ENCODE measurements around the gene HSDL2.

Gene HSDL2

DNA sequence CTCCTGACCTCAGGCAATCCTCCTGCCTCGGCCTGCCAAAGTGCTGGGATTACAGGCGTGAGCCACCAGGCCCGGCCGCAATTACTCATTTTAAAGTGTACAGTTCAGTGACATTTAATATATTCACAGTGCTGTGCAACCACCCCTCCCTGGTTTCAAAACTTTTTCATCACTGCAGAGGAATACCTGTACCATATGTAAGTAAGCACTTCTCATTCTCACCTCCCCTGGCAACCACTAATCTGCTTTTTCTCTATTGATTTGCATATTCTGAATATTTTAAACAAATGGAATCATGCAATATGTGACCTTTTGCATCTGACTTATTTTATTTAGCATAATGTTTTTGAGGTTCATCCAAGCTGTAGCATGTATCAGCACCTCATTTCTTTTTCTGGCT lies 85.4 kb downstream of the HSDL2 start:
- DNase-seq = no peak

DNA sequence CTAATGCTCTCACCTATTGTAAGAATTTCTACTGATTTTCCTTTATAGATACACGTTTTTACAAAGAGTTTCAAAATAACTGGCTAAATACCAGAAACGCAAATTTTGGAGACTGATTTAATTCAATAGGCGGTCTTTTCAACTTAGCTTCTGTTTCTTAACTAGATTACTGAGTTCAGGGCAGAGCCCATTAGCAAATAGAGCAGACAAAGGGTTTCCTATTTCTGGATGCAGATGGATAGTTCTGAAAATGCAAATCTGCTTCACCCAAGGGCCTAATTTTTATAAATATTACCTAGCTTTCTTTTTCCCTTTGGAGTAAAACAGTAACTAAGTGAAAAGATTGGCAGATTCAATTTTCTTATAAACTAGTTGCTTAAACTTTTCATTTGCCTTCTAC lies 93.1 kb downstream of the HSDL2 start:
- DNase-seq = no peak

DNA sequence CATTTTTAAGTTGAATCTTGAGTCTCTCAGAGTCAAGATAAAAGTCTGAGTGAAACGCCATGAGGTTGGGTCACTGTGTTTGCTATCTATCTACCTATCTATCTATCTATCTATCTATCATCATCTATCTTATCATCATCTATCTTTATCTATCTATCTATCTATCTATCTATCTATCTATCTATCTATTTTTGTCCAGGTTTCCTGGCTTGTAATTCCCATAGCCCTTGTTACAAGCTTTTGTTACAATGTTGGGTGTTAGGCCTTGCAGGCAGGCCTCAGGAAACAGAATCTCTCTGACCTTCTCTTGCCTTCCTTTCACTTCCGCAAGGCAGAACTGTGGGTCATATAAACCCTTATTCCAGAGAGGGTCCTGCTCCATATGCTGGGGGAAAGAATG lies 94.1 kb downstream of the HSDL2 start:
- no peak for DNase-seq

DNA sequence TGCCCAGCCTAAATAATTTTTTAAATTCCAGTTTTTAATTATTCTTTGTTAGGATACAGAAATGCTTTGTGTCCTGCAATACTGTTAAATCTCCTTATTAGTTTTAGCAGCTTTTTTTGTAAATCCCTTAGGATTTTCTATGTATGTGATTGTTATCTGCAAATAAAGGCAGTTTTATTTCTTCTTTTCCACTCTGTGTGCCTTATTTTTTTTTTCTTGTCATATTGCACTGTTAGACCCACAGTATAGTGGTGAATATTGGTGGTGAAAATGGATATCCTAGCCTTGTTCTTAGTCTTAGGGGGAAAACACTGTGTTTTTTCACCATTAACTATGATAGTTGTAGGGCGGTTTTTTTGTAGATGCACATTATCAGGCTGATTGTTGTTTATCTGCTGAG lies 95.4 kb downstream of the HSDL2 start:
- DNase-seq = no peak

DNA sequence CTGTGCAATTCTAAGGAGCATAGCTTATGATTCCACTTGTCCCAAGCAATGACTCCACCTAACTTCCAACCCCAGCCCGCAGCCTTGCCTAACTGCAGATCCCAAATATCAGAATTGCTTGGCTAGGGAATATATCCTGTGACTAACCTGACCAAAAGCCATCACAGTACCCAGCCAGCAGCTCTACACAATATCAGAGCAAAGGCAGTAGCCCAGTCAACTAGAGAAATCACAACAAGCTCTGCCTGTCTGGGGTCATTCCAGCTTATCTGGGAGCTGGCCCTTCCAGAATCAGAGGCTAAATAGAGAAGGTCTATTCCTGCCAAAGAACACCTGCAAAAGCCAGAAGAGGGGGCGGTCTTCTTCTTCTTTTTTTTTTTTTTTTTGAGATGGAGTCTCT lies 97.4 kb downstream of the HSDL2 start:
- no peak for DNase-seq

DNA sequence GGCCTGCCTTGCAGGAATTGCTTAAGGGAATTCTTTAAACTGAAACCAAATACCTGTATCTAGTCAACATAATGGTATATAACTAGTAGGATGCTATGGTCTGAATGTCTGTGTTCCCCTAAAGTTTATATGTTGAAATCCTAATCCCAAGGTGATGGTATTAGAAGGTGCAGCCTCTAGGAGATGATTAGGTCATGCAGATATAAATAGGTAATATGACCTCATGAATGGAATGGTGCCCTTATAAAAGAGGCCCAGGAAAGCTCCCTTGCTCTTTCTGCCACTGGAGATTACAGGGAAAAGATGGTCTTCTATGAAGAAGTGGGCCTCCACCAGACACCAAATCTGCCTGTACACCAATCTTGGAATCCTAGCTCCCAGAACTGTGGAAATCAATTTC lies 99.3 kb downstream of the HSDL2 start:
- no peak for DNase-seq

DNA sequence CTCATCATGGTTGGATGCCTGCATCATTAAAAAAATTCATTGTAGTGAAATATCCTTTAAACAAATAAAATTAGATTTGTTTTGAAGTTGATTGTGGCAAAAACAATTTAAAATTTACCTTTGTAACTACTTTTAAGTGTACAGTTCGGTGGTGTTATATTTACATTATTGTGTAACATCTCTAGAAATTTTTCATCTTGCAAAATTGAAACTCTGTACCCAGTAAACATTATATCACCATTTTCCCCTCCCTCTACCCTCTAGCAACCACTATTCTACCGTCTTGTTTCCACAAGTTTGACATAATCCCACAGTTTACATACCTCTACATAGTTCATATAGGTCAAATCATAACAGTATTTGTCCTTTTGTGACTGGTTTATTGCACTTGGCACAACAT lies 104.7 kb downstream of the HSDL2 start:
- DNase-seq = no peak

DNA sequence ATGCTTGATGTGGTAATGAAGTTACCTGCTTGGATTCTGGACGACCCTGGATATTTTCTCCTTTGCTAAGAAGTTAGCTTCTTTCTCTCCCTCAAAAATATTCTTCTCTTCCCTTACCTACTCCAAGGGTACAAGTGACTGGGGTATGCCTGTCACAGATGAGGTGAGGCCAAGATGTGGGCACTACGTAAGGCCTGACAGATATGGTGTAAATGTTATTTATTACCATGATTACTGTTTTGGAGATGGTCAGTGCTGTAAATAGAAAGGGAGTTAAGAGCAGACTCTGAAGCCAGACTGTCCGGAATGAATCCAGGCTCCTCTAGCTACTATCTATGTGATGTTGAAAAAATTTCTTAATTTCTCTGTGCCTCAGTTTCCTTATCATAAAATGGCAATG lies 105.7 kb downstream of the HSDL2 start:
- no peak for DNase-seq

DNA sequence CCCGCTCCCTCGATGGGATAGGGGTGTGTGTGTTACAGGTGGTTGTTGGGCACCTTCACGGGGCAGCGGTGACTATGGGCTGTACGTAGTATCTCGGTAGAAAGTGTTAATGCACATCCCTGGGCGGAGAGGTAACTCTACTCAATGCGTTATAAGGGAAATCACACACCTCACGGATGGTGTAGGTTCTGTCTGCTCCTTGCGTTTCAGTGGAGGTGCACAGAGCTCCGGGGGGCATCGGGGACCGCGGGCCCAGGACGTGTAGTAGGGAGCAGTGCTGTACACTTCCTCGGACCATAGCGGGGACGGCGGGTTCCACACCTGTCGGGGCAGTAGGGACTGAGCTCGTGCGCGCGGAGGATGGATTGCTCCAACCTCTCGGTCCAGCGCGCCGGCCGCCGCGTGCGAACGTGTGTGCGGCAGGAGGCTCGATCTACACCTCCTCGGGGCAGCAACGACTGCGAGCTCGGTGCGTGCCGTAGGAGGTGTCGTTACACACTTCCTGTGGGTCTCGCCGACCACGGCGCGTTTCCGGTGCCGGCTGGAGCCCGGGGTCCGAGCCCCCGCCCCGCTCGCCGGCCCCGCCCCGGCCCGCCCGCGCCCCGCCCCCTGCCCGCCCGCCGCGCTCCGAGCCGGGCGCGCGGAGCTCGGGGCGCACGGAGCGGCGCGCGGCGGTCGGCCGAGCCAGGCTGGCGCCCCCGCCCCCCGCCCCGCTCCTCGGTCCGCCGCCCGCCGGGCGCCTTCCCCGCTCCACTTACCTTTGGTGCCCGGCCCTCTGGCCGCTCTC lies 106.5 kb downstream of the HSDL2 start, which contains the start of gene KIAA1958:
TSS of gene KIAA1958 (plus strand) at position 607 of the 787 bp plus-strand sequence. CDS start 87,254 bp downstream, outside the sequence.
- DNase-seq = peak; percentile 80

DNA sequence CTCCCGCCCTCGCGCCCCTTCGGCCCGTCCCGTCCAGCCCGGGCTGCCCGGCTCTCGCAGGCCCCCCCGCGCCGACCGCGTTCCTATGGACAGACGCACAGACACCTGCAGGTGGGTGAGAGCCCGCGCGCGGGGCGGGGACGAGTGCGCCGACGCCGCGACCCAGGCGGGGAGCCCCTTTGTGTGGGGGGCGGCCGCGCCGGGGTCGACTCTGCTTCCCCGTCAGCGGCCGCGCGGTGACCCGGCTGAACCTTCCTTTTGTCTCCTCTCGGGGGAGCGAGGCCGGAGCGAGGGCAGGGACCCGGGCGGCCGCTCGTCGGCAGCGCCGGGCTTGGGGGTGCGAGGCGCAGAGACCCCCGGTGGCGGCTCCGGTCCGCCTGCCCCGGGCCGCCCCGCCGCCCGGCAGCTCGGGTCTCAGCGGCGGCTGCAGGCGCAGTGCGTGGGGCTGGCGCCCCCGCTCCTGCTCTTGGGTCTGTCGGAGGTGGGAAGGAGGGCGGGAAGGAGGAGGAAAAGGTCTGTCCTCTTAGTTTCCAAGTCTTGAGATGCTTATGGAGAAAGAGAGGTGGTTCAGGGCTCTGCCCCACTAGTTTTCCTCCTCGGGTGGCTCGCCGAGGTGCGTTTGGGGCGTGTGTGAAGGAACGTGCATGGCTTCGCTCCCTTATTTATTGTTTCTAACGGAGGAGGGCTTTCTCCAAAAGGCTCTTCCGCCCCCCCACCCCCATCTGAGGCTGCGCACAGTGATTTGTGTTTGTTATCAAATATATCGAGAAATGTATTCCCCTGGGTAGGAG lies 107.3 kb downstream of the HSDL2 start:
- peak; percentile 71 for DNase-seq

DNA sequence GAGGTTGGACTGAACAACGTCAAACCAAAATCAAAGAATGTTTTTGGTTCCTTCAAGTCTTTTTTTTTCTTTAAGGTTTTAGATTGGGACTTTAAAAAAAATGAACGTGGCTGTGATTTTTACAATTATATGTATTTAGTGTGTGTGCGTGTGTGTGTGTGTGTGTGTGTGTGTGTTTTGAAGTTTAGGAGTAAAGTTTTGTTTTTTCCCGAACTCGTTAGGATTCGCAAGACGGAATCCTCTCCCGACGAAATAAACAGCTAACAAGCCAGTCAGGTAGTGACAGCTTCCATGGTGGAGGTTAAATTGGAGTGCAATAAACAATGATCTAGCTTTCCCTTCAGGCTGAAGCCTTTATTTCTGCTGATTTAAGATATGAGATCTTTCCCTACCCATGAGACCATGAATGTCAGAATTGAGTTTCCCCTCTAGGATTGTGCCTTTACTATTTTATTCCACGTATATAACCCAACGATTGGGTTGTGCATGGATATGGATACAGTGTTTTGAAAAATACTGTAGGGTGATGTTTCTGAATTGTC lies 108.0 kb downstream of the HSDL2 start:
- no peak for DNase-seq

DNA sequence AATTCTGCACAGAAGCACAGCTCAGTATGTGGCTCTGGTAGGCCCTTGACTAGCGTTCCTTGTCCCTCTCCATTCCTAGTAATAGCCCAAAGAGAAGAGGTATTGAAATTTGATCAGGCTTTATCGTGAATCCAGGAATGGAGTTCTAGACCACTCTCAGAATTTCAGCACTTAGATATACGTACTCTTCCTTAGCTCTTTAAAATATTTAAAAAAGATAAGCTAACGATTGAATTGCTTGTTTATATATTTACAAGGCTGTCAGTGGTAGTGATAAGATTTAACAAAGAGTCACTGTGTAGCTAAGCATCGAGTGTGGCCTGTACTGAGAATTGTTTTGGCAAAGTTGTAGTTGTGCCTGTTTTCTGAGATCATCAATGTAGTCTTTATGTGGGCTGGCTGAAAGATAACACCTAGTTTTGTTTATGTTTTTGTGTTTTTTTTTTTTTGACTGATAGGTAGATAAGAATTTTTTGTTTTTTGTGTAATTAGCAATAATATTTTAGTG lies 109.2 kb downstream of the HSDL2 start:
- DNase-seq = no peak

DNA sequence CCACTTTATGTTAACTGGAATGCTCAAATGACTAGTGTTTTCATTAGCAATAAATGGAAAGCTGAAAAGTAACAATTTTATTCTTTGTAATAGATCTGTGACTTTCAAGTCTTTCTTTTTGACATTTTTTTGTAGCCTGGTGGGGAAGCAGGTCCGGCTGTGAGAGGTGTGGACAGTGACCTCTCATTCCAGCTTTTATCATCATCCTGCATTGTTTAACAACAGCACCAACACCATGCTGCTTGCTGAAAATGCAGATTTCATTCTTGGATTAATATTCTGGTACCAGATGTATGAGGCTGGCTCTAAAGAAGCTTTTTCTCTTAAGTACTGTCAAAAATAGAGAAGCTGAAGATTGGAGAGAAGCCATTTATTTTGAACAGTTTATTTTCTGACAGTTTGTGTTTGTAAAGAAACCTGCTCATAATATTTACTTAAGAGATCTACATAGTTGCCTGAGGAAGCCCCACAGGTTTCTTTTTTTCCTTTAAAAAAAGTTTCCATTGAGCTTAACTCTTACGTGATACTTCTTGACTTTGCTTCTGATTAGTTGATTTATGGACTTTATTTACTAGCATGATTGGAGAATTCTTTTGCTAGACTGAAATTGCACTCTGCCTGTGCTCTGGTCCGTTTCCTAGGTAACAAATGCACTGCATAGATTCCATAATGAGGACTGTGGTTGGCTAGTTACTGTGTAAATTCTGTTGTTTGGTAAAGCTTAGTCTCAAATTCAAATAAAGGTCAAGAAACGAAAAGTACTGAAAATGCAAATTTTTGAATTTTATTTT lies 110.2 kb downstream of the HSDL2 start:
- no peak for DNase-seq

DNA sequence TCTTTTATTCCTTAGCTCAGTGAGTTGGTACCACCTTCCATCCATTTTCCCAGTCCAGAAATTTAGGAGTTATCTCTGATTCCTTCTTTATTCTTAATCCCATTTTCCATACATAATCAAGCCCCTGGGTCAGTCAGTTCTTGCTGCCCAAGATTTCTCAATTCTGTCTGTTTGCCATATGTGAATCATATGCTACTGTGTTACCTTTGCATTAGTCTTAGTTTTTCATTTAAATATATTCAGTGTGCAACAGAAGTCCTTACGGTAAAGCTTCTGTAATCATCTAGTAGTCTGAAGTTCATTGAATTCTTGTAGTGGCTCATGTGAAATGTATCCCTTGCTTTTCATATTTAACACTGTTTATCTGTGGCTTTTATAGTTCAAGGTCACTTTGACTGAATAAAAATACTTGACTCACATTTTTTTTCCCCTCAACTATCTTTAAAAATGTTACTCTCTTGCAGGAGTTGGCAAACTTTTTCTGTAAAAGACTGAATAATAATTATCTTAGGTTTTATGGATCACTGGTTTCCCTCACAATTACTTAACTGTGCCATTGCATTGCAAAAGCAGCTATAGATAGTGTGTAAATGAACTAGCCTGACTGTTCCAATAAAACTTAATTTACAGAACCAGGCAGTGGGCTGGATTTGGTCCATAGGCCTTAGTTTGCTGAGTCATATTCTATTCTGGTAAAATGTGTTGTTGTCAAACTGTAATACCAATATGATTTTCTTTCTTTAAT lies 113.7 kb downstream of the HSDL2 start:
- DNase-seq = no peak

DNA sequence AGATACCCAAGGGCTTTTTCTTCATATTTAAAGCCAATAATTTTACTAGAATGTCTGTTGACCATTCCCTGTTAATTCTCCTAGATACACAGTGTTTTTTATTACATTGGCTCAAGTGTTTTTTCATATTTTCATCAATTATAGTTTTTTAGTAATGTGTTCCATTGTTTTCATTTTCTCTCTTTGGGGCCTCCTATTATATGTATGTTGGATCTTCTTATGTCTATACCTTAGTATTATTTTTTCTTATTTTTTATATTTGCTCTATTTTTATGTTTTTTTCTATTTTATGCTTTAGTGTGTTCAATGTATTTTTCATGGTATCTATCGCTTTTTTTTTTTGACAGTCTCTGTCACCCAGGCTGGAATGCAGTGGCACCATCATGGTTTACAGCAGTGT lies 114.2 kb downstream of the HSDL2 start:
- no peak for DNase-seq

DNA sequence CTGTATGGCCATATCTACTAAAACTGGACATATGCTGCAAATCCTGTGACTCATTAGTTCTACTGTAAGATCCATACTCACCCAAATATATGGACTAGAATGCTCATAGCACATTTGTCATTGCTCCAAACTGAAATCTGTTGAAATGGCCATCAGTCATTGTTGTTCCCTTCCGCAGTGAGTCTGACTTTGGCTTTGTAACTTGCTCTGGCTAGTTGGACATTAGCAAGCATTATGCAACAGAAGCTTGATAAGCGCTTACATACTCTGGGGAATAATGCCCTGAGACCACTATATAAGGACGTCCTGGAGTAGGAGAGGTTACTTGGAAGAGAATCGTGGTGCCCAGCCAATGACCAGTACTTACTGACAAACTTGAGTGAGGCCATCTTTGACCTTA lies 115.7 kb downstream of the HSDL2 start:
- DNase-seq = no peak

DNA sequence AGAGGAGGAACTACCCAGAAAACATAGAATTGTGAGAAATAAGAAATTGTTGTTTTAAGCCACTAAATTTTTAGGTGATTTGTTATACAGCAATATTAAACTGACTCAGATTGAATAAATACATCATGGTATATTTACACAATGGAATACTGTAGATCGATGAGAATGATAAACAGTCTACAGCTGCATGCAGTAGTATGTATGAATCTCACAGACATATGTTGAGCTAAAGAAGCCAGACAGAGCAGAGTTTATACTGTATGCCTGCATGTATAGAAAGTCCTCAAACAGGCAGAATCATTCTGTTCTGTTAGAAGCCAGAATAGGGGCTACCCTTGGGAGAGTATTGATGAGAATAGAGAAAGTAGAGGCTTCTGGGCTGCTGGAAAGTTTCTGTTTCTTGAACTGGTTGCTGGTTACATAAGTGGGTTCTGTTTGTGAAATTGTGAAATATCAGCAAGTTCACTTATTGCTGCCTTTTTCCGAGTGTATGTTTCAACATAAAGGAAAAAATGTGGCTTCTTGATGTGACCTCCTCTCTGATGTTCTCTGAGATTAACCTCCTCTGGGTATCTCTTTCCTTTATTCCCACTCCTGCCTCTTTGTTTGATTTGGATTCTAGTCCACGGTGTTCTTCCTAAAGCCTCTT lies 116.3 kb downstream of the HSDL2 start:
- no peak for DNase-seq

DNA sequence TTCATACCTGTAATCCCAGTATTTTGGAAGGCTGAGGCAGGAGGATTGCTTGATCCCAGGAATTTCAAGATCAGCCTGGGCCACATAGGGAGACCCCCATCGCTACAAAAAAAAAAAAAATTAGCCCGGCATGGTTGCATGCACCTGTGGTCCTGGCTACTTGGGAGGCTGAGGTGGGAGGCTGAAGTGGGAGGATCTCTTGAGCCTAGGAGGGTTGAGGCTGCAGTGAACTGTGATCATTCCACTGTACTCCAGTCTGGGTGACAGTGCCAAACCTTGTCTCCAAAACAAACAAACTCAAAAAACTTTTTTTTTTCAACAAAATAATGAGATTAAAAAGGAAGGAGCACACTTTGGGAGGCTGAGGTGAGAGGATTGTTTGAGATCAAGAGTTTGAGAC lies 120.9 kb downstream of the HSDL2 start:
- no peak for DNase-seq

DNA sequence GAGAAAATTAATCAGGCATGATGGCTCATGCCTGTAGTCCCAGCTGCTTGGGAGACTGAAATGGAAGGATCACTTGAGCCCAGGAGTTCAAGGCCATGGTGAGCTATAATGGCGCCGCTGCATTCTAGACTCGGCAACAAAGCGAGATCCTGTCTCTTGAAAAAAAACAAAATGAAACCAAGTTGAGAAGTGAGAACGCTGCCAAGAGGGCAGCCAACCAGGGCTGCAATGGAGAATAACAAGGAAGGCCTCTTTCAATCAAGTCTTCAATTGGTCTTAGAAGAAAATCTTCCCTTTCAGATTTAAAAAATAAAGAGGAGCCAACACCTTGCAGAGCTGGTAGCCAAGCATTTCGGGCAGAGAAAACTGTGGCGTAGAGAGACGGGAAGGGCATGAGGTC lies 121.4 kb downstream of the HSDL2 start:
- no peak for DNase-seq

DNA sequence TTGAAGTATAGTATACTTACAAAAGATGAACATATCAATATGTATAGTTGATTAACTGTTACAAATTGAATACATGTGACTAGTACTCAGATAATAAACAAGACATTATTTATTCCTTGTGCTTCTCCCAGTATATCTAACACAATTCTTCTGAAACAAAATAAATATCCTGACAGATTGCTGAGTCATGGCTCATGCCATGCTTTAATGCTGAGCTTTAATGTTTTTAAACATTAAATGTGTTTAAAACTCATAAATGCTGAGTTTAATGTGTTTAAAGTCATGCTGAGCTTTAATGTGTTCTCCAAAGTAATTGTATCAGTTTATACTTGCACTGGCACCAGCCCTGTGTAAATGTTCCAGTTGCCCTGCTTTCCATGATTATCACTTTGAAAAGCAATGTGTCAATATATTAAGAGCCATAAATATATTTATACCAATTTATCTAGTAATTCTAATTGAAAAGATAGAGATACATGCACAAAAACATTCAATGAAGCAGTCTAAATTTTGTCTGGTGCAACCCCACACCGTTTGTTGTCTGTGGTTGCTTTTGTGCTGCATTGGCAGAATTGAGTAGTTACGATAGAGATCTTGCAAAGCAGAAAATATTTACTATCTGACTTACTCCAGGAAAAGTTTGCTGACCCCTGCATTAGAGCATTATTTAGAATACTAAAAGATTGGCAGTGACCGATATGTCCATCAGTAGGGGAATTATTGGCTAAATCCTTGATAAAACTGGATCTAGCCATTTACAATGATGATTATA lies 122.5 kb downstream of the HSDL2 start:
- no peak for DNase-seq

DNA sequence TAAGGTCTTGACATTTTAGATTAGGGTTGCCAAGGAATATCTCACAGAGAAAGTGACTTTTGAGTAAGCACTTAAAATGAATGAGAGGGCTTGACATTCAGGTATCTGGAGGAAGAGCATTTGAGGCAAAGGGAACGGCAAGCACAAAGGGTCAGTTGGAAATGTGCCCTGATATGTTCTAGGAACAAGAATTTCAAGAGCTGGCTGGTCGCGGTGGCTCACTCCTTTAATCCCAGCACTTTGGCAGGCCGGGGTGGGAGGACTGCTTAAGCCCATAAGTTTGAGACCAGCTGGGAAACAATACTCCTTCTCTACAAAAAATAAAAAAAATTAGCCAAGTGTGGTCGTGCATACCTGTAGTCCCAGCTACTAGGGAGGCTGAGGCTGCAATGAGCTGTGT lies 123.3 kb downstream of the HSDL2 start:
- DNase-seq = no peak
